Measurements from ENCODE around the gene CCDC34.
A peak's percentile ranks its signal among the peaks of the same experiment; 100 is the strongest.

The CCDC34 gene

GRCh38 chr11:27371489-27371888 lies 8.5 kb upstream of the CCDC34 start:
- Histone ChIP-seq H3K27ac (replicated peaks) (no peak overlapping the region), H3K4me3 (replicated peaks; ENCODE audit: insufficient read depth, low read length) (no peak overlapping the region), H3K27me3 (ENCODE audit: insufficient read depth, poor library complexity, severe bottlenecking) (no peaks in the 10 kb centered on the region)
- TF ChIP-seq POLR2AphosphoS5 (IDR thresholded peaks at IDR 0.05; ENCODE audit: low read depth) = no peak
- no peak for TF ChIP-seq SPI1 (IDR thresholded peaks at IDR 0.05; ENCODE audit: borderline replicate concordance, low read depth)
- no peak for TF ChIP-seq REST (IDR thresholded peaks at IDR 0.05; ENCODE audit: insufficient replicate concordance, low read depth)
- TF ChIP-seq GABPA (IDR thresholded peaks at IDR 0.05; ENCODE audit: low read depth) = no peak
- no peak for TF ChIP-seq CTCF (IDR thresholded peaks at IDR 0.05; ENCODE audit: insufficient read depth, low read length)
- DNase-seq (ENCODE audit: low read depth in 1 of 2, low spot score in 1 of 2) = no peak

GRCh38 chr11:27370374-27370773 lies 7.4 kb upstream of the CCDC34 start:
- Histone ChIP-seq H3K4me3 (replicated peaks; ENCODE audit: insufficient read depth, low read length) (no peak overlapping the region), H3K27me3 (ENCODE audit: insufficient read depth, poor library complexity, severe bottlenecking) (no peaks in the 10 kb centered on the region), H3K27ac (replicated peaks) (no peak overlapping the region)
- no peak for DNase-seq (ENCODE audit: low read depth in 1 of 2, low spot score in 1 of 2)
- no peak for TF ChIP-seq POLR2AphosphoS5 (IDR thresholded peaks at IDR 0.05; ENCODE audit: low read depth)
- no peak for TF ChIP-seq SPI1 (IDR thresholded peaks at IDR 0.05; ENCODE audit: borderline replicate concordance, low read depth)
- TF ChIP-seq GABPA (IDR thresholded peaks at IDR 0.05; ENCODE audit: low read depth) = no peak

GRCh38 chr11:27367881-27368280 lies 4.9 kb upstream of the CCDC34 start:
- Histone ChIP-seq H3K27ac (replicated peaks) (no peak overlapping the region), H3K4me3 (replicated peaks; ENCODE audit: insufficient read depth, low read length) (no peak overlapping the region), H3K27me3 (ENCODE audit: insufficient read depth, poor library complexity, severe bottlenecking) (no peaks in the 10 kb centered on the region)
- no peak for TF ChIP-seq SPI1 (IDR thresholded peaks at IDR 0.05; ENCODE audit: borderline replicate concordance, low read depth)
- no peak for DNase-seq (ENCODE audit: low read depth in 1 of 2, low spot score in 1 of 2)

GRCh38 chr11:27363576-27364117 lies 632 bp upstream of the CCDC34 start:
- peak overlapping the region; percentile 62 for H3K27ac ChIP-seq (replicated peaks)
- H3K27me3 ChIP-seq (ENCODE audit: insufficient read depth, poor library complexity, severe bottlenecking) = no peaks in the 10 kb centered on the region
- DNase-seq (ENCODE audit: low read depth in 1 of 2, low spot score in 1 of 2) = no peak
- H3K4me3 ChIP-seq (replicated peaks; ENCODE audit: insufficient read depth, low read length) = peak overlapping the region; percentile 79
- TF ChIP-seq GABPA (IDR thresholded peaks at IDR 0.05; ENCODE audit: low read depth) = no peak
- no peak for TF ChIP-seq CTCF (IDR thresholded peaks at IDR 0.05; ENCODE audit: insufficient read depth, low read length)
- no peak for TF ChIP-seq SPI1 (IDR thresholded peaks at IDR 0.05; ENCODE audit: borderline replicate concordance, low read depth)
- TF ChIP-seq REST (IDR thresholded peaks at IDR 0.05; ENCODE audit: insufficient replicate concordance, low read depth) = no peak
- no peak for TF ChIP-seq POLR2AphosphoS5 (IDR thresholded peaks at IDR 0.05; ENCODE audit: low read depth)

All from HL-60 (cell line).